A673 (cell line): ENCODE measurements around the gene MKNK2.

Experiments
- CTCF ChIP-seq: fragments of 300-800, 200-600 bp; sonication (generic); conservative IDR thresholded peaks from 2 replicates; pipeline ENCODE4 v1.5.1; 2017; ENCODE audit warnings: low read depth, mild to moderate bottlenecking, antibody characterized with exemption, low read length, moderate library complexity, mixed read lengths
- EZH2 ChIP-seq: fragments of 200-600 bp; sonication (generic); IDR thresholded peaks from 2 replicates; pipeline ENCODE4 v1.6.1; 2017; ENCODE audit warnings: borderline replicate concordance, low read depth, mild to moderate bottlenecking, mixed read lengths, antibody characterized with exemption, low read length; ENCODE audit not compliant: poor library complexity, severe bottlenecking

- TF ChIP-seq CTCF (no peak), EZH2 (no peak)
Observed at GRCh38 chr19:2087621-2088100, 36.6 kb upstream of the MKNK2 start.
